K562 (cell line): ENCODE data around the gene PLEKHO1. TPM values are rescaled to one million over a fixed set of nuclear protein-coding genes. Genes with fewer than 3 reads are reported as not detected.
A peak's percentile ranks its signal among the peaks of the same experiment; 100 is the strongest.

Experiments used
- CBFA2T3 ChIP-seq: fragments of 450-650 bp; IDR thresholded peaks from 2 replicates; pipeline ENCODE4 v1.6.1; 2017
- CEBPZ ChIP-seq: fragments of 150-350 bp; IDR thresholded peaks from 2 replicates; pipeline ENCODE4 v1.6.1; 2014; ENCODE audit warnings: low read depth, mild to moderate bottlenecking, low read length, borderline replicate concordance
- CREB3L1 ChIP-seq: fragments of 450-650 bp; IDR thresholded peaks from 2 replicates; pipeline ENCODE4 v1.6.1; 2014; ENCODE audit warnings: low read depth, mild to moderate bottlenecking, moderate library complexity, borderline replicate concordance
- MED1 ChIP-seq: sonication (generic); formaldehyde crosslinking; IDR thresholded peaks from 2 replicates; pipeline ENCODE4 v1.8.1; 2023; ENCODE audit warnings: missing genetic modification reagents, borderline replicate concordance
- MGA ChIP-seq: fragments of 450-650 bp; IDR thresholded peaks from 2 replicates; pipeline ENCODE4 v1.6.1; 2016; ENCODE audit warnings: mild to moderate bottlenecking, moderate library complexity
- PCBP2 ChIP-seq: fragments of 200-400 bp; formaldehyde crosslinking; IDR thresholded peaks from 2 replicates; pipeline ENCODE4 v1.6.1; 2018; ENCODE audit warnings: low read length, low read depth, mild to moderate bottlenecking, moderate library complexity; ENCODE audit not compliant: poor library complexity, severe bottlenecking
- polyA plus RNA-seq, 8 experiments: library from polyadenylated mRNA; depleted of rRNA in 4 of 8; stranded (reverse) in 5 of 8; unstranded in 3 of 8; fragments of >200 nt; fragmentation: Nextera tagmentation in 2 of 8; fragmentation: Illumina TruSeq in 1 of 8; extraction: Ambion mirVana in 2 of 8; extraction: Trizol in 1 of 8; gene quantifications; 2 replicates each; pipeline versions ENCODE4 v1.2.1 to v1.2.3, GENCODE V29; 2011 to 2014; ENCODE audit warnings: inconsistent platforms in 1 of 8, missing spikeins in 1 of 8
- total RNA-seq, 7 experiments: library from RNA; depleted of rRNA in 6 of 7; stranded (reverse); fragments of >200 nt in 6 of 7; fragmentation: Illumina TruSeq in 2 of 7; extraction: Trizol in 2 of 7; gene quantifications; 2 replicates each; pipeline versions ENCODE4 v1.2.1 to v1.2.3, GENCODE V29; 2011 to 2021; ENCODE audit warnings: low replicate concordance in 1 of 7
- TF ChIP-seq, protein P1 (sequence below): sonication (generic); formaldehyde crosslinking; IDR thresholded peaks from 2 replicates; pipeline ENCODE4 v1.8.0; 2022; ENCODE audit warnings: missing genetic modification reagents, mild to moderate bottlenecking, borderline replicate concordance

The PLEKHO1 gene
- total and polyA plus RNA-seq, 9 of the 15 experiments (the other 6 are each of a cell fraction or from before 2014, with no cell fraction given) = 0.39 to 16.2 (median 9.6) TPM

GRCh38 chr1:150165622-150166612, 16.2 kb downstream of the PLEKHO1 start (continued):
- TF ChIP-seq, protein P1, sequence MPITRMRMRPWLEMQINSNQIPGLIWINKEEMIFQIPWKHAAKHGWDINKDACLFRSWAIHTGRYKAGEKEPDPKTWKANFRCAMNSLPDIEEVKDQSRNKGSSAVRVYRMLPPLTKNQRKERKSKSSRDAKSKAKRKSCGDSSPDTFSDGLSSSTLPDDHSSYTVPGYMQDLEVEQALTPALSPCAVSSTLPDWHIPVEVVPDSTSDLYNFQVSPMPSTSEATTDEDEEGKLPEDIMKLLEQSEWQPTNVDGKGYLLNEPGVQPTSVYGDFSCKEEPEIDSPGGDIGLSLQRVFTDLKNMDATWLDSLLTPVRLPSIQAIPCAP (CRISPR knock-in tag) = no peak
- TF ChIP-seq CREB3L1 = 0 out of 2 replicates have a peak, but pooled peaks have one; percentile 15
- peak; percentile 50 for TF ChIP-seq CBFA2T3
- peak; percentile 69 for TF ChIP-seq MGA
- TF ChIP-seq PCBP2 = no peak
- TF ChIP-seq CEBPZ = no peak
- no peak for TF ChIP-seq MED1 (CRISPR knock-in tag)
